GM21423 (cell line): ENCODE measurements around the gene SMPDL3A.
A peak's percentile ranks its signal among the peaks of the same experiment; 100 is the strongest.

Source experiments
- ATAC-seq: cut with Tn5 transposase; IDR thresholded peaks from one replicate; pipeline ENCODE4 v1.9.1; 2021; ENCODE audit warnings: mild to moderate bottlenecking, moderate library complexity; ENCODE audit not compliant: unreplicated experiment

SMPDL3A gene

GRCh38 chr6:122775975-122776374 is 13.1 kb upstream of the SMPDL3A start:
- ATAC-seq, result no peak

- no peak for ATAC-seq
Measured at GRCh38 chr6:122778302-122778701, 10.8 kb upstream of the SMPDL3A start.

- ATAC-seq, result no peak
Measured at GRCh38 chr6:122778985-122779661, 9.9 kb upstream of the SMPDL3A start.

- ATAC-seq, result no peak
Measured at GRCh38 chr6:122779667-122780066, 9.4 kb upstream of the SMPDL3A start, which contains the start of gene FABP7. Gene FABP7 (plus strand): TSS chr6:122779716. CDS start chr6:122779795, 79 bp downstream.

GRCh38 chr6:122780114-122780513 is 8.9 kb upstream of the SMPDL3A start:
- no peak for ATAC-seq

- no peak for ATAC-seq
Measured at GRCh38 chr6:122781716-122782115, 7.3 kb upstream of the SMPDL3A start.

- ATAC-seq, result no peak
Measured at GRCh38 chr6:122783401-122783800, 5.7 kb upstream of the SMPDL3A start.

GRCh38 chr6:122785891-122786290 is 3.2 kb upstream of the SMPDL3A start:
- no peak for ATAC-seq

- no peak for ATAC-seq
Measured at GRCh38 chr6:122787721-122788120, 1.3 kb upstream of the SMPDL3A start.

GRCh38 chr6:122788208-122788607 is 850 bp upstream of the SMPDL3A start:
- ATAC-seq, result no peak

- ATAC-seq, result no peak
Measured at GRCh38 chr6:122788663-122789181, 336 bp upstream of the SMPDL3A start.

GRCh38 chr6:122790028-122790422 is 967 bp downstream of the SMPDL3A start:
- ATAC-seq, result no peak

GRCh38 chr6:122790423-122791309 is 1.6 kb downstream of the SMPDL3A start:
- ATAC-seq, result no peak

GRCh38 chr6:122791310-122791679 is 2.2 kb downstream of the SMPDL3A start:
- ATAC-seq, result no peak

GRCh38 chr6:122792766-122793165 is 3.7 kb downstream of the SMPDL3A start:
- ATAC-seq, result no peak

GRCh38 chr6:122797537-122797936 is 8.5 kb downstream of the SMPDL3A start:
- no peak for ATAC-seq

- peak; percentile 76 for ATAC-seq
Measured at GRCh38 chr6:122798099-122798641, 9.1 kb downstream of the SMPDL3A start.

- no peak for ATAC-seq
Measured at GRCh38 chr6:122799140-122799745, 10.2 kb downstream of the SMPDL3A start.

- no peak for ATAC-seq
Measured at GRCh38 chr6:122799916-122800686, 11.0 kb downstream of the SMPDL3A start.

- no peak for ATAC-seq
Measured at GRCh38 chr6:122800906-122801305, 11.8 kb downstream of the SMPDL3A start.
